Measurements from ENCODE around the gene JAKMIP3. TPM values are rescaled to one million over a fixed set of nuclear protein-coding genes. Genes with fewer than 3 reads are reported as not detected.
A peak's percentile ranks its signal among the peaks of the same experiment; 100 is the strongest.

The JAKMIP3 gene
- total RNA-seq, 4 donors from 2014 or later = 0.32 to 1.1 (median 0.51) TPM

- no peak for TF ChIP-seq POLR2A (IDR thresholded peaks at IDR 0.05)
- no peak for TF ChIP-seq CTCF (IDR thresholded peaks at IDR 0.05)
- H3K4me3 ChIP-seq (ENCODE audit: low read depth, poor library complexity, severe bottlenecking) = no peak overlapping the region
- WGBS, 2 donors = 86 to 90% methylated on average over 14 of the region's 14 CpGs
- intact Hi-C loops (cut with DNase I; ENCODE audit: low total_unique reads) = no loop called here
- DNase-seq (ENCODE audit: low spot score in 2 of 2) = peak in 1 of 2 donors; percentile 72
Measured at GRCh38 chr10:132113766-132114365, 48.1 kb downstream of the JAKMIP3 start.

GRCh38 chr10:132114953-132115520 lies 49.3 kb downstream of the JAKMIP3 start:
- WGBS, 2 donors = 90 to 95% methylated on average over 21 to 24 of the region's 24 CpGs
- intact Hi-C loops (cut with DNase I; ENCODE audit: low total_unique reads) = no loop called here
- peak in 1 of 2 donors; percentile 62 for DNase-seq (ENCODE audit: low spot score in 2 of 2)
- no peak overlapping the region for H3K4me3 ChIP-seq (ENCODE audit: low read depth, poor library complexity, severe bottlenecking)
- TF ChIP-seq CTCF (IDR thresholded peaks at IDR 0.05) (no peak), POLR2A (IDR thresholded peaks at IDR 0.05) (no peak)

Other genes with a start within 250 kb of the JAKMIP3 start
- 10 to 100 TPM; 23.9 to 48.6 (median 36.7) TPM for gene PPP2R2D, start 164.9 kb upstream of the JAKMIP3 start, total RNA-seq
- 100 to 1,000 TPM in 3 of 4 donors, 10 to 100 TPM in 1; 78.4 to 241 (median 168) TPM for gene BNIP3, start 84.0 kb upstream of the JAKMIP3 start, total RNA-seq
- gene DPYSL4, start 121.0 kb downstream of the JAKMIP3 start, total RNA-seq = 1 to 10 TPM in 2 of 4 donors, not detected in 2; 1.1 to 1.3 TPM
- 1 to 10 TPM; 4.8 to 6.4 (median 5.7) TPM for gene STK32C, start 242.0 kb downstream of the JAKMIP3 start, total RNA-seq